Measurements from ENCODE around the gene PGAP2.

DNA sequence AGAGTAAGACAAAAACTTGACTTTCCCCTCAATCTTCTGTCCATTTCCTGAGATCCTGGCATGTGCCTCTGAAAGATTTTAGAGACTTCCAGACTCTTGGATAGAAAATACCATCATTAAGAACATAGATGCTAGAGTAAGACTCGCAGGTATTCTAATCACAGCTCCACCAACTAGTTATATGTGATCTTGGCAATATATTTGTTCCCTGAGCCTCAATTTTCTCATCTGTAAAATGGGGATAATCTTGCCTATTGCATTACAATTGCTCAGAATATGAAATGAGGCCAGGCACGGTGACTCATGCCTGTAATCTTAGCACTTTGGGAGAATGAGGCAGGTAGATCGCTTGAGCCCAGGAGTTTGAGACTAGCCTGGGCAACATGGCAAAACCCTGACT, 21.7 kb downstream of the PGAP2 start:
- TF ChIP-seq POLR2AphosphoS5 (IDR thresholded peaks at IDR 0.05; ENCODE audit: insufficient read depth, low read depth, low read length) (no peak), POLR2A (IDR thresholded peaks at IDR 0.05; ENCODE audit: low read depth, low read length) (no peak), MYC (IDR thresholded peaks at IDR 0.05; ENCODE audit: low read depth, low read length) (no peak), EZH2 (IDR thresholded peaks at IDR 0.05; ENCODE audit: borderline replicate concordance, low read depth, low read length, severe bottlenecking) (no peak), JUN (IDR thresholded peaks at IDR 0.05; ENCODE audit: borderline replicate concordance, insufficient read depth, insufficient read length, low read depth) (no peak)
- TF ChIP-seq, protein P1, sequence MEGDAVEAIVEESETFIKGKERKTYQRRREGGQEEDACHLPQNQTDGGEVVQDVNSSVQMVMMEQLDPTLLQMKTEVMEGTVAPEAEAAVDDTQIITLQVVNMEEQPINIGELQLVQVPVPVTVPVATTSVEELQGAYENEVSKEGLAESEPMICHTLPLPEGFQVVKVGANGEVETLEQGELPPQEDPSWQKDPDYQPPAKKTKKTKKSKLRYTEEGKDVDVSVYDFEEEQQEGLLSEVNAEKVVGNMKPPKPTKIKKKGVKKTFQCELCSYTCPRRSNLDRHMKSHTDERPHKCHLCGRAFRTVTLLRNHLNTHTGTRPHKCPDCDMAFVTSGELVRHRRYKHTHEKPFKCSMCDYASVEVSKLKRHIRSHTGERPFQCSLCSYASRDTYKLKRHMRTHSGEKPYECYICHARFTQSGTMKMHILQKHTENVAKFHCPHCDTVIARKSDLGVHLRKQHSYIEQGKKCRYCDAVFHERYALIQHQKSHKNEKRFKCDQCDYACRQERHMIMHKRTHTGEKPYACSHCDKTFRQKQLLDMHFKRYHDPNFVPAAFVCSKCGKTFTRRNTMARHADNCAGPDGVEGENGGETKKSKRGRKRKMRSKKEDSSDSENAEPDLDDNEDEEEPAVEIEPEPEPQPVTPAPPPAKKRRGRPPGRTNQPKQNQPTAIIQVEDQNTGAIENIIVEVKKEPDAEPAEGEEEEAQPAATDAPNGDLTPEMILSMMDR (IDR thresholded peaks at IDR 0.05; ENCODE audit: extremely low read depth in 1 of 2, insufficient read depth in 1 of 2, low read depth in 1 of 2, low read length in 2 of 2): no peak

All from endothelial cell of umbilical vein (primary cell).